Heart left ventricle (tissue), 16 donors: ENCODE results near the gene MYO1E. TPM values are rescaled to one million over a fixed set of nuclear protein-coding genes. Genes with fewer than 3 reads are reported as not detected.
A peak's percentile ranks its signal among the peaks of the same experiment; 100 is the strongest.

Source experiments
- ATAC-seq, 4 donors: fragments of 200-7000 bp; cut with Tn5 transposase; one replicate each; pipeline ENCODE4 v1.9.1; 2020 to 2022; ENCODE audit warnings: moderate library complexity in 4 of 4, mild to moderate bottlenecking in 3 of 4, moderate number of reproducible peaks in 1 of 4
- DNase-seq, 5 donors: peaks; one replicate each; pipeline ENCODE4 v3.0.0-alpha.2; 2020
- H3K27ac ChIP-seq, 12 donors: fragments of 200-600 bp; sonication (generic) in 4 of 12; one replicate each; pipeline versions ENCODE4 v1.5.0 to v1.8.0; 2016 to 2022; ENCODE audit warnings: mild to moderate bottlenecking in 2 of 12
- H3K27me3 ChIP-seq, 9 donors: fragments of 200-600 bp; sonication (generic) in 2 of 9; one replicate each; pipeline versions ENCODE4 v1.5.1 to v1.8.0; 2016 to 2022; ENCODE audit warnings: mild to moderate bottlenecking in 3 of 9
- H3K36me3 ChIP-seq, 9 donors: fragments of 200-600 bp; sonication (generic) in 2 of 9; one replicate each; pipeline versions ENCODE4 v1.5.0 to v1.8.0; 2018 to 2022; ENCODE audit warnings: mild to moderate bottlenecking in 2 of 9
- H3K4me1 ChIP-seq, 12 donors: fragments of 200-600 bp; sonication (generic) in 4 of 12; one replicate each; pipeline versions ENCODE4 v1.5.0 to v1.8.0; 2016 to 2022; ENCODE audit warnings: mild to moderate bottlenecking in 3 of 12
- H3K4me3 ChIP-seq, 12 donors: fragments of 200-600 bp; sonication (generic) in 4 of 12; one replicate each; pipeline versions ENCODE4 v1.5.0 to v1.8.0; 2017 to 2022; ENCODE audit warnings: mild to moderate bottlenecking in 9 of 12, moderate library complexity in 4 of 12
- H3K9me3 ChIP-seq, 12 donors: fragments of 200-600 bp; sonication (generic) in 4 of 12; one replicate each; pipeline versions ENCODE4 v1.5.0 to v1.8.0; 2016 to 2022; ENCODE audit warnings: mild to moderate bottlenecking in 1 of 12
- POLR2A ChIP-seq, 2 donors: fragments of 450-650 bp; IDR thresholded peaks; one replicate each; pipeline ENCODE4 v1.6.1; 2017; ENCODE audit warnings: antibody characterized with exemption in 2 of 2, mild to moderate bottlenecking in 2 of 2, moderate library complexity in 2 of 2
- WGBS, 4 donors: extraction: QIAGEN DNeasy Blood & Tissue Kit in 2 of 4; methylation state at CpG; one replicate each; pipeline versions ENCODE4 v1.1.5 to v1.1.7; 2013 to 2018; 5-methylcytosine and 5-hydroxymethylcytosine counted together
- intact Hi-C, 10 donors: fragments of 100-400 bp; cut with DNase I; formaldehyde crosslinking; loops; one replicate each; pipeline versions ENCODE4 v1.11.1 to v1.14.2; 2022
- polyA plus RNA-seq, 2 donors: library from polyadenylated mRNA; stranded (reverse); fragments of 200-250 nt; gene quantifications; one replicate each; pipeline ENCODE4 v1.2.3, GENCODE V29; 2013
- total RNA-seq, 9 donors: library from RNA; depleted of rRNA in 2 of 9; stranded (reverse); fragments of >200 nt in 2 of 9; fragmentation: NEBNext Ultra II Directional in 3 of 9; extraction: Animal tissue kit (Norgen Biotek cat#: 25700) in 3 of 9; gene quantifications; one replicate each; pipeline versions ENCODE4 v1.1.0 to v1.2.4, GENCODE V29; 2016 to 2023
- TF ChIP-seq, protein P1 (sequence below), 12 donors: fragments of 200-600 bp; sonication (generic) in 4 of 12; IDR thresholded peaks; one replicate each; pipeline versions ENCODE4 v1.5.0 to v1.8.0; 2018 to 2022; ENCODE audit warnings: antibody characterized with exemption in 12 of 12, mild to moderate bottlenecking in 5 of 12
- donor health status: ischemic (EF 13 %, LVEDD 7.1; RV severe dilation, severe dysfunction).
- donor health status: healthy with polysubstance abuse.
- donor health status: DM: no; HTN: yes; CAD: no.
- donor health status: DM: no; HTN: no; CAD: no.
- donor health status: ischemic (EF 25% LVEDD 6.9; RV normal size, moderate dysfunction).
- donor health status: ischemic (EF 25% LVEDD 5.7; RV mildly dilated, moderate dysfunction).
- donor health status: healthy.
- donor health status: DM: yes; HTN: yes; CAD: no.
- donor health status: ischemic (EF 35%, LVEDD 5.7; RV mildly dilated, moderate dysfunction).
- donor health status: nonischemic (EF 11% LVEDD 7.7; RV severe dilation, severe dysfunction).
- donor health status: DM: yes; HTN: yes; CAD: no.
- donor health status: PGD.
- donor health status: ischemic (EF 29% LVEDD 5.4; RV normal size, mild dysfunction).
- donor health status: nonischemic (EF 23%, LVEDD 6.1; RV moderate dilation, normal function).

Gene MYO1E
- total and polyA plus RNA-seq, 11 donors, result 8.5 to 98.6 (median 25.2) TPM

DNA sequence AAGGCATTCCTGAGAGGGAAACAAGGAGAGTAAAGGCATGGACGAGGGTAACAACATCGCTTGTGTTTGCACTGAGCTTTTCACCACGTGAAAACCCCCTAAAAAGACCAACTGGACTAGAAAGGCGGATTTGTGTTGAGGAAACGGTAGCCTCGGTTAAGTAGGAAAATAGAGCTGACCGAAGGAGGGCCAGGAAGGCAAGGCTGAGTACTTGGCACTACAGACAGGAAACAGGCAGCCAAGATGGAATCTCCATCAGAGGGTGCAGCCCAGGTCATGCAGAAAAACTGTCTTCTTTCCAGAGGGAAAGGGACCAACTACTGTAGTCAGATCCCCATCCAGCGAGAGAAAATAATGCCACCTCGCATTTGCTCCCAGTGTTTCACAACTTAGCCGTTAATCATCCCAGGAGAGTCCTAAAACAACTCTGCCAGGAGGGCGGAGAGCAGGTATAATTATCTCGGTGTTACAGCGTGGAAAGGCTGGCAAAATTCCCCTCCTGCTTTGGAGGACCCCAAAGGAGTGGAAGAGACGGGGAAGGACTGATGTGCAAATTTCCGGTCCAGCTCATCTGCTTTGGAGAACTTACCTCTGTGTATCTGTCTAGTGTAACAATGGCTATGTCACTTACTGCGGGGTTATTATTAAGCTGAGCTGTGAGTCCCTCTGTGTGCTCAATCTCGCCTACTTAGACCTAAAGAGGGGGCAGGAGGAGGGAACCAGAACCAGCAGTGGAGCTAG, 77.2 kb downstream of the MYO1E start:
- TF ChIP-seq, protein P1, sequence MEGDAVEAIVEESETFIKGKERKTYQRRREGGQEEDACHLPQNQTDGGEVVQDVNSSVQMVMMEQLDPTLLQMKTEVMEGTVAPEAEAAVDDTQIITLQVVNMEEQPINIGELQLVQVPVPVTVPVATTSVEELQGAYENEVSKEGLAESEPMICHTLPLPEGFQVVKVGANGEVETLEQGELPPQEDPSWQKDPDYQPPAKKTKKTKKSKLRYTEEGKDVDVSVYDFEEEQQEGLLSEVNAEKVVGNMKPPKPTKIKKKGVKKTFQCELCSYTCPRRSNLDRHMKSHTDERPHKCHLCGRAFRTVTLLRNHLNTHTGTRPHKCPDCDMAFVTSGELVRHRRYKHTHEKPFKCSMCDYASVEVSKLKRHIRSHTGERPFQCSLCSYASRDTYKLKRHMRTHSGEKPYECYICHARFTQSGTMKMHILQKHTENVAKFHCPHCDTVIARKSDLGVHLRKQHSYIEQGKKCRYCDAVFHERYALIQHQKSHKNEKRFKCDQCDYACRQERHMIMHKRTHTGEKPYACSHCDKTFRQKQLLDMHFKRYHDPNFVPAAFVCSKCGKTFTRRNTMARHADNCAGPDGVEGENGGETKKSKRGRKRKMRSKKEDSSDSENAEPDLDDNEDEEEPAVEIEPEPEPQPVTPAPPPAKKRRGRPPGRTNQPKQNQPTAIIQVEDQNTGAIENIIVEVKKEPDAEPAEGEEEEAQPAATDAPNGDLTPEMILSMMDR (IDR thresholded peaks at IDR 0.05), result no peak
- TF ChIP-seq POLR2A (IDR thresholded peaks at IDR 0.05), result no peak
- Histone ChIP-seq H3K27ac (peak overlapping the region in 11 of 12 donors; percentile 7 to 81 (median 51)), H3K36me3 (no peaks in the 10 kb centered on the region), H3K4me1 (peaks cover 3 to 78% (median 33%) of the 10 kb centered on the region in 12 donors), H3K27me3 (no peaks in the 10 kb centered on the region), H3K4me3 (peak overlapping the region in 1 of 12 donors; percentile 7), H3K9me3 (no peaks in the 10 kb centered on the region)
- WGBS, 4 donors, result 59 to 66% (median 62%) methylated on average over 17 of the region's 17 CpGs
- intact Hi-C loops, result loop anchor here in 3 of 10 donors (5.0 to 10.0 kb wide), 3 partner anchors 57 to 72 kb away; no protein-coding TSS in a partner anchor
- ATAC-seq, result peak; percentile 33 to 64 (median 42)
- DNase-seq, result peak in 2 of 5 donors; percentile 18 to 32

DNA sequence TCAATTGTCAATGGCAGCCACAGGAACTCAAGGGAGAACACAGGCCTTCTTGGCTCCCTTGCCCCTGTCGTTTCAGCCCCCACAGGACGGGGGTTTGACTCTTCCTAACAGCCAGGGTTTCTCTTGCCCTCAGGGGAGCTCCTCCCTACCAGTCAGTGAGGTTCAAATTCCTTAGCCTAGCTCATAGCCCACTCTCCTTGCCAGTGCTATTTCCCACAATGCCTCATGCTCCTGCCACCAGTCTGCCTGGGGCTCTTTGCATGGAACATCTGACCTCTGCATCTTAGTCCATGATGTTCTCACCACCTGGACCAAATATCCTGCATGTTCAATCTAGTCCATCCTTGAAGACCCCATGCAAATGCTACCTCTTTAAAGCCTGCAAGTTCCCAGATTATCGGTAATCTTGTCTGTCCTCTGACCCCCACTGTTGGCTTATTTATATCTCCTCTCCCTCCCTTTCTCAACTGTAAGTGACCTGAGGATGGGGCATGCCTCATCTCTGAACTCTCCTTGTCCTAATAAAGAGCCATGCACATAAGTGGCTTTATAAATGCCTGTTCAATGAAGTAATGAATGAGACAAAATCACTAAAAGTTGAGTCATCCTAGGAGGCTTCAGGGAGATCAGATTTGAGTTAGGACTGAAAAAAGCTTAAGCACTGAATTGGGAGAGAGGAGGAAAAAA, 78.0 kb downstream of the MYO1E start:
- TF ChIP-seq, protein P1 (IDR thresholded peaks at IDR 0.05), result no peak
- no peak for TF ChIP-seq POLR2A (IDR thresholded peaks at IDR 0.05)
- 59 to 73% (median 71%) methylated on average over 3 of the region's 3 CpGs for WGBS, 4 donors
- no peak for DNase-seq
- Histone ChIP-seq H3K36me3 (no peaks in the 10 kb centered on the region), H3K27me3 (no peaks in the 10 kb centered on the region), H3K4me1 (peaks cover 3 to 74% (median 34%) of the 10 kb centered on the region in 12 donors), H3K9me3 (no peaks in the 10 kb centered on the region), H3K27ac (peak overlapping the region in 11 of 12 donors; percentile 7 to 81 (median 51)), H3K4me3 (no peak overlapping the region)
- ATAC-seq, result no peak
- intact Hi-C loops, result loop anchor here in 4 of 10 donors (5.0 to 10.0 kb wide), 4 partner anchors 47 to 73 kb away; no protein-coding TSS in a partner anchor

- Histone ChIP-seq H3K4me1 (peaks cover 3 to 71% (median 34%) of the 10 kb centered on the region in 12 donors), H3K27ac (peak overlapping the region in 11 of 12 donors; percentile 27 to 77 (median 56)), H3K4me3 (no peak overlapping the region), H3K36me3 (no peaks in the 10 kb centered on the region), H3K27me3 (no peaks in the 10 kb centered on the region), H3K9me3 (no peaks in the 10 kb centered on the region)
- intact Hi-C loops, result loop anchor here in 3 of 10 donors (5.0 to 10.0 kb wide), 3 partner anchors 45 to 62 kb away; no protein-coding TSS in a partner anchor
- TF ChIP-seq, protein P1 (IDR thresholded peaks at IDR 0.05), result no peak
- TF ChIP-seq POLR2A (IDR thresholded peaks at IDR 0.05), result no peak
- DNase-seq (peak in 1 of 5 donors; percentile 34), ATAC-seq (peak in 3 of 4 donors; percentile 72 to 88 (median 75))
- WGBS, 4 donors, result 64 to 69% (median 66%) methylated on average over 8 of the region's 8 CpGs
These were observed 80.1 kb downstream of the MYO1E start for GRCh38 chr15:59292442-59293151.
